ENCODE data around the gene TRIM32.

GRCh38 chr9:116691607-116692006 lies 4.5 kb downstream of the TRIM32 start:
- TF ChIP-seq CTBP1 (IDR thresholded peaks at IDR 0.05; ENCODE audit: borderline replicate concordance) = no peak
- TF ChIP-seq FOXA1 (IDR thresholded peaks at IDR 0.05) = no peak
- TF ChIP-seq FOXK2 (IDR thresholded peaks at IDR 0.05) = no peak
- TF ChIP-seq TARDBP (IDR thresholded peaks at IDR 0.05) = no peak
- TF ChIP-seq ZNF384 (IDR thresholded peaks at IDR 0.05) = no peak
- no peak for TF ChIP-seq NFRKB (IDR thresholded peaks at IDR 0.05)
- no peak for TF ChIP-seq L3MBTL2 (conservative IDR thresholded peaks at IDR 0.05)

Data from HEK293T (cell line).